Thoracic aorta (tissue), 2 donors: Measurements from ENCODE around the gene VAT1L. TPM values are rescaled to one million over a fixed set of nuclear protein-coding genes. Genes with fewer than 3 reads are reported as not detected.

Source experiments
- ATAC-seq: fragments of 150-250 bp; one replicate; pipeline ENCODE4 v1.8.0; 2017; ENCODE audit warnings: low read depth; ENCODE audit not compliant: insufficient number of reproducible peaks, low FRiP score
- DNase-seq: peaks from one replicate; pipeline ENCODE4 v3.0.0-alpha.2; 2020; ENCODE audit warnings: low spot score
- H3K27ac ChIP-seq, 2 donors: fragments of 200-600 bp; sonication (generic); 1 replicate in 1 of 2; 2 replicates in 1 of 2; pipeline ENCODE4 v1.5.1; 2016; ENCODE audit warnings: mild to moderate bottlenecking in 2 of 2, moderate library complexity in 2 of 2
- H3K27me3 ChIP-seq: fragments of 200-600 bp; sonication (generic); replicated peaks from 2 replicates; pipeline ENCODE4 v1.6.0; 2016; ENCODE audit warnings: mild to moderate bottlenecking; ENCODE audit not compliant: insufficient read depth
- H3K36me3 ChIP-seq: fragments of 200-600 bp; sonication (generic); one replicate; pipeline ENCODE4 v1.5.1; 2016
- H3K4me1 ChIP-seq, 2 donors: fragments of 200-600 bp; sonication (generic); 1 replicate in 1 of 2; 2 replicates in 1 of 2; pipeline versions ENCODE4 v1.5.1 to v1.6.0; 2016; ENCODE audit warnings: low read depth in 2 of 2, mild to moderate bottlenecking in 1 of 2; ENCODE audit not compliant: control insufficient read depth in 1 of 2
- H3K4me3 ChIP-seq: fragments of 200-600 bp; sonication (generic); 2 replicates; pipeline ENCODE4 v1.5.1; 2016; ENCODE audit warnings: mild to moderate bottlenecking
- H3K9me3 ChIP-seq: fragments of 200-600 bp; sonication (generic); 2 replicates; pipeline ENCODE4 v1.5.1; 2016
- CTCF ChIP-seq: fragments of 200-600 bp; sonication (generic); IDR thresholded peaks from one replicate; pipeline ENCODE4 v1.5.1; 2019; ENCODE audit warnings: antibody characterized with exemption
- total RNA-seq, 2 donors: library from RNA; depleted of rRNA; stranded (reverse); fragments of >200 nt; gene quantifications; one replicate each; pipeline versions ENCODE4 v1.1.0 to v1.2.3, GENCODE V29; 2016

VAT1L gene, protein sequence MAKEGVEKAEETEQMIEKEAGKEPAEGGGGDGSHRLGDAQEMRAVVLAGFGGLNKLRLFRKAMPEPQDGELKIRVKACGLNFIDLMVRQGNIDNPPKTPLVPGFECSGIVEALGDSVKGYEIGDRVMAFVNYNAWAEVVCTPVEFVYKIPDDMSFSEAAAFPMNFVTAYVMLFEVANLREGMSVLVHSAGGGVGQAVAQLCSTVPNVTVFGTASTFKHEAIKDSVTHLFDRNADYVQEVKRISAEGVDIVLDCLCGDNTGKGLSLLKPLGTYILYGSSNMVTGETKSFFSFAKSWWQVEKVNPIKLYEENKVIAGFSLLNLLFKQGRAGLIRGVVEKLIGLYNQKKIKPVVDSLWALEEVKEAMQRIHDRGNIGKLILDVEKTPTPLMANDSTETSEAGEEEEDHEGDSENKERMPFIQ
- total RNA-seq, result 10 to 100 TPM; 10.4 to 27.1 TPM

DNA sequence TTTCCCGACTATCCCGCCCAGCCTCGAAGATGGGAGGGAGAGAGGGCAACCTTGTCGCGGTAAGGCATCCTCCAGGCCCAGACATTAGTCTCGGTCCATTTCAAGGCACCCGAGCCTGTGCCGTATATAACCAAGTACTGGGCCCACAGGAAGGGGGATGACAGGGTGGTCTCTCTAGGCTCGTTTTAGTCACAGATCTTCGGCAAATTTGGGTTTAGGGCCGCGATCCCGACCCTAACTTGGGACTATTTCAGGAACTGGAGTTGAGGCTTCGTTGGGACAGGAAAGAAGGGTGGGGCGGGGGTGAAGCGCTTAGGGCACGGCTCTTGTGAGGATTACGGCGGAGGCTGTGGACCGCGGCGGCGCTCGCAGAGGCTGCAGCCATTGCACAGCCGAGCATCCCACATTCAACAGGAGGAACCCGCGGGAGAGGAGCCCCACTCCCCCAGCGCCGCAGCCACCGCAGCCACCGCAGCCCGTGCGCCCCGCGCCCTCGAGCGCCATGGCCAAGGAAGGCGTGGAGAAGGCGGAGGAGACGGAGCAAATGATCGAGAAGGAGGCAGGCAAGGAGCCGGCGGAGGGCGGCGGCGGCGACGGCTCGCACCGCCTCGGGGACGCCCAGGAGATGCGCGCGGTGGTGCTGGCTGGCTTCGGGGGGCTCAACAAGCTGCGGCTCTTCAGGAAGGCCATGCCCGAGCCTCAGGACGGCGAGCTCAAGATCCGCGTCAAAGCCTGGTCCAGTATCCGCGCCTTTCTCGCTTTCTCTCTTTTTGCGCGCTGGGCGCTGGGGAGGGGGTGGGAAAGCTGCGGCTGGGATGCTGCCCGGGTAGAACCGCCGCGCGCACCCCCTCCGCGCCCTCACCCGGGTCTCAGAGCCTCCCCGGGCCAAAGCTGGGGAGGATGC, at the start of gene VAT1L:
TSS of gene VAT1L (plus strand) at position 384 of the 904 bp plus-strand sequence. CDS start at position 503, 119 bp downstream.
- Histone ChIP-seq H3K36me3 (no peaks in the 10 kb centered on the region), H3K9me3 (no peaks in the 10 kb centered on the region), H3K27ac (no peak within 1 kb of the TSS), H3K4me3 (peak within 1 kb of the TSS; percentile 85), H3K4me1 (peaks cover 2 to 21% of the 10 kb centered on the region in 2 donors), H3K27me3 (no peaks in the 10 kb centered on the region)
- ATAC-seq (no peak), DNase-seq (no peak)
- TF ChIP-seq CTCF, result no peak

DNA sequence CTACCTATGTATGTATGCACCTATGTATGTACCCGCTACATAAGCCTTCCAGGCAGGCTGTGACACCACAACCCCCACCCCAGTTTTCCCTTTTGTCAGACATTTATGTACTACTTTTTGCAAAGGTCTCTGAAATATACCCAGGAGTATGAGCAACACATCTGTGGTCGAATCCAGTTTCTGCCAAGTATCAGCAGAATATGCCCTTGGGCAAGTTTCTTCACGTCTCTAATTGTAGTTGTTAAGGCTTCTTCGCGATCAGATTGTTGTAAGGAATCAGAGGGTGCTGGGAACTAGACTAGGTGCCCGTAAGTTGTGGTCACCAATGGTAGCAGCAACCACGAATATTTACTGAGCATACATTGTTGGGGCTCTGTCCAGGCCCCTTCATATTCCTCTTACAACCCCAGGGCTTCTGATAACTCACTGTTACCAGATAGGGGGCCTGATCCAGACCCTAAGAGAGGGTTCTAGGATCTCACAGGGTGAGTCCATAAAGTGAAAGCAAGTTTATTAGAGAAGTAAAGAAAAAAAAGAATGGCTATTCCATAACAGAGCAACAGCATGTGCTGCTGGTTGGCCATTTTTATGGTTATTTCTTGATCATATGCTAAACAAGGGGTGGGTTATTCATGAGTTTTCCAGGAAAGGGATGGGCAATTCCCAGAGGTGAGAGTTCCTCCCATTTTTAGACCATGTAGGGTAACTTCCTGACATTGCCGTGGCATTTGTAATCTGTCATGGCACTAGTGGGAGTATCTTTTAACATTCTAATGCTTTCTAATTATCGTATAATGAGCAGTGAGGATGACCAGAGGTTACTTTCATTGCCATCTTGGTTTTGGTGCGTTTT, 49.4 kb upstream of the VAT1L start:
- no peaks in the 10 kb centered on the region for H3K9me3 ChIP-seq
- ATAC-seq, result no peak
- H3K36me3 ChIP-seq, result no peaks in the 10 kb centered on the region
- DNase-seq, result no peak
- no peaks in the 10 kb centered on the region for H3K27me3 ChIP-seq
- no peak overlapping the region for H3K27ac ChIP-seq
- no peak for TF ChIP-seq CTCF
- H3K4me3 ChIP-seq, result no peak overlapping the region
- H3K4me1 ChIP-seq, result no peaks in the 10 kb centered on the region

DNA sequence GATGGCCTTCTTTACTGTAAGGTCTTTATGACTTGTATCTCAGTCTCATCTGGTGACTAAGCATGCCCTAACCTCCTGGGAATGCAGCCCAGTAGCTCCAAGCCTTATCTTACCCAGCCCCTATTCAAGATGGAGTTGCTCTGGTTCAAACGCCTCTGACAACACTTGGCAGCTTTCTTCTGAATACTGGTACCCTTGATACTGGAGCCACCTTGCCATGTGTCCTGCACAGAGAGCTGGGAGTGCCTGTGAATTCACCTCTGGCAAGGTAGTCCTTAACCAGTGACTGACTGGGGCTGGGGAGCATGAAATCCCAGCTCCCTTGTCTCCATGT, 48.8 kb upstream of the VAT1L start:
- DNase-seq, result no peak
- H3K27me3 ChIP-seq, result no peaks in the 10 kb centered on the region
- H3K4me3 ChIP-seq, result no peak overlapping the region
- no peaks in the 10 kb centered on the region for H3K4me1 ChIP-seq
- H3K36me3 ChIP-seq, result no peaks in the 10 kb centered on the region
- H3K27ac ChIP-seq, result no peak overlapping the region
- no peak for TF ChIP-seq CTCF
- ATAC-seq, result no peak
- no peaks in the 10 kb centered on the region for H3K9me3 ChIP-seq

- no peak for TF ChIP-seq CTCF
- Histone ChIP-seq H3K4me3 (no peak overlapping the region), H3K27me3 (no peaks in the 10 kb centered on the region), H3K4me1 (no peaks in the 10 kb centered on the region), H3K27ac (no peak overlapping the region), H3K36me3 (no peaks in the 10 kb centered on the region), H3K9me3 (no peaks in the 10 kb centered on the region)
- ATAC-seq, result no peak
- no peak for DNase-seq
These were observed 44.2 kb upstream of the VAT1L start for GRCh38 chr16:77744141-77744540.
